HEK293 (cell line): ENCODE data around the gene ARID1A.

ENCODE experiments used
- CTCF ChIA-PET: fragments of 350-600 bp; formaldehyde crosslinking; extraction: SDS; loops from one replicate; lab custom pipeline; 2021; ENCODE audit warnings: antibody characterized with exemption; lab: Yijun Ruan, JAX
- POLR2A ChIA-PET: fragments of 300-600 bp; formaldehyde crosslinking; extraction: SDS; loops from one replicate; lab custom pipeline; 2020; ENCODE audit warnings: antibody characterized with exemption, inconsistent platforms; lab: Yijun Ruan, JAX
- H3K27ac ChIP-seq: fragments of 200-500 bp; sonication (Bioruptor generic); 2 replicates; pipeline ENCODE4 v1.5.1; 2014; ENCODE audit warnings: low read depth, low read length, control low read depth, inconsistent platforms; ENCODE audit errors: extremely low read depth
- H3K36me3 ChIP-seq, 2 experiments: fragments of 200-500 bp in 1 of 2; sonication (Bioruptor generic) in 1 of 2; 1 replicate in 1 of 2; 2 replicates in 1 of 2; pipeline ENCODE4 v1.5.1; 2014 to 2017; ENCODE audit warnings: inconsistent platforms in 2 of 2, low read length in 2 of 2; ENCODE audit not compliant: control insufficient read depth in 2 of 2, insufficient read depth in 1 of 2
- H3K4me1 ChIP-seq: fragments of 200-500 bp; sonication (Bioruptor generic); 2 replicates; pipeline ENCODE4 v1.5.1; 2014; ENCODE audit warnings: mild to moderate bottlenecking, low read length, inconsistent platforms; ENCODE audit not compliant: control insufficient read depth, insufficient read depth
- H3K4me3 ChIP-seq: 2 replicates; pipeline ENCODE4 v1.5.1; 2011; ENCODE audit warnings: low read depth, mild to moderate bottlenecking, control low read depth, low read length, moderate library complexity
- H3K9me3 ChIP-seq: fragments of 200-500 bp; sonication (Bioruptor generic); 2 replicates; pipeline ENCODE4 v1.5.1; 2014; ENCODE audit warnings: low read depth, low read length, inconsistent platforms; ENCODE audit not compliant: control insufficient read depth, insufficient read depth
- BCL11A ChIP-seq: fragments of 450-650 bp; formaldehyde crosslinking; IDR thresholded peaks from 2 replicates; pipeline ENCODE4 v1.5.1; 2016; ENCODE audit warnings: low read depth, missing biosample characterization, missing genetic modification characterization
- HIC1 ChIP-seq: fragments of 450-650 bp; formaldehyde crosslinking; IDR thresholded peaks from 2 replicates; pipeline ENCODE4 v1.5.1; 2016; ENCODE audit warnings: missing biosample characterization, missing genetic modification characterization
- SALL2 ChIP-seq: fragments of 450-650 bp; formaldehyde crosslinking; IDR thresholded peaks from 2 replicates; pipeline ENCODE4 v1.5.0; 2017; ENCODE audit warnings: missing biosample characterization, mild to moderate bottlenecking, missing genetic modification characterization, borderline replicate concordance
- SCRT1 ChIP-seq: fragments of 450-650 bp; formaldehyde crosslinking; IDR thresholded peaks from 2 replicates; pipeline ENCODE4 v1.5.1; 2016; ENCODE audit warnings: missing biosample characterization, missing genetic modification characterization, borderline replicate concordance
- ZBTB7A ChIP-seq: fragments of 450-650 bp; formaldehyde crosslinking; IDR thresholded peaks from 2 replicates; pipeline ENCODE4 v1.5.1; 2016; ENCODE audit warnings: low read depth, missing biosample characterization, missing genetic modification characterization
- ZFP3 ChIP-seq: fragments of 450-650 bp; formaldehyde crosslinking; IDR thresholded peaks from 2 replicates; pipeline ENCODE4 v1.5.1; 2016; ENCODE audit warnings: low read depth, missing biosample characterization, missing genetic modification characterization
- ZIC2 ChIP-seq: fragments of 450-650 bp; formaldehyde crosslinking; IDR thresholded peaks from 2 replicates; pipeline ENCODE4 v1.5.1; 2016; ENCODE audit warnings: missing biosample characterization, missing genetic modification characterization
- ZNF121 ChIP-seq: fragments of 450-650 bp; formaldehyde crosslinking; IDR thresholded peaks from 2 replicates; pipeline ENCODE4 v1.5.1; 2016; ENCODE audit warnings: missing biosample characterization, missing genetic modification characterization
- ZNF132 ChIP-seq: fragments of 450-650 bp; formaldehyde crosslinking; IDR thresholded peaks from 2 replicates; pipeline ENCODE4 v1.5.1; 2017; ENCODE audit warnings: missing biosample characterization, missing genetic modification characterization, borderline replicate concordance
- ZNF138 ChIP-seq: fragments of 450-650 bp; formaldehyde crosslinking; IDR thresholded peaks from 2 replicates; pipeline ENCODE4 v1.5.1; 2016; ENCODE audit warnings: missing biosample characterization, missing genetic modification characterization, borderline replicate concordance
- ZNF140 ChIP-seq: fragments of 450-650 bp; formaldehyde crosslinking; IDR thresholded peaks from 2 replicates; pipeline ENCODE4 v1.5.1; 2016; ENCODE audit warnings: missing biosample characterization, missing genetic modification characterization
- ZNF148 ChIP-seq: fragments of 450-650 bp; formaldehyde crosslinking; IDR thresholded peaks from 2 replicates; pipeline ENCODE4 v1.5.0; 2017; ENCODE audit warnings: missing biosample characterization, missing genetic modification characterization, borderline replicate concordance
- ZNF19 ChIP-seq: fragments of 450-650 bp; formaldehyde crosslinking; IDR thresholded peaks from 2 replicates; pipeline ENCODE4; 2016; ENCODE audit warnings: missing biosample characterization, missing genetic modification characterization, low read depth
- ZNF302 ChIP-seq: fragments of 450-650 bp; formaldehyde crosslinking; IDR thresholded peaks from 2 replicates; pipeline ENCODE4 v1.5.1; 2016; ENCODE audit warnings: missing biosample characterization, missing genetic modification characterization, low read depth
- ZNF366 ChIP-seq: fragments of 450-650 bp; formaldehyde crosslinking; conservative IDR thresholded peaks from 2 replicates; pipeline ENCODE4 v1.5.1; 2016; ENCODE audit warnings: missing biosample characterization, missing genetic modification characterization
- ZNF514 ChIP-seq: fragments of 450-650 bp; formaldehyde crosslinking; IDR thresholded peaks from 2 replicates; pipeline ENCODE4 v1.5.1; 2016; ENCODE audit warnings: missing biosample characterization, missing genetic modification characterization
- ZNF548 ChIP-seq: fragments of 450-650 bp; formaldehyde crosslinking; IDR thresholded peaks from 2 replicates; pipeline ENCODE4 v1.5.1; 2016; ENCODE audit warnings: missing biosample characterization, missing genetic modification characterization
- ZNF561 ChIP-seq: fragments of 450-650 bp; IDR thresholded peaks from 2 replicates; pipeline ENCODE4 v1.5.1; 2018; ENCODE audit warnings: missing biosample characterization, missing genetic modification characterization, borderline replicate concordance
- ZNF580 ChIP-seq: fragments of 450-650 bp; formaldehyde crosslinking; IDR thresholded peaks from 2 replicates; pipeline ENCODE4 v1.5.1; 2016; ENCODE audit warnings: missing biosample characterization, missing genetic modification characterization
- ZNF624 ChIP-seq: fragments of 450-650 bp; formaldehyde crosslinking; IDR thresholded peaks from 2 replicates; pipeline ENCODE4 v1.5.1; 2017; ENCODE audit warnings: missing biosample characterization, missing genetic modification characterization
- ZNF747 ChIP-seq: fragments of 450-650 bp; formaldehyde crosslinking; IDR thresholded peaks from 2 replicates; pipeline ENCODE4 v1.5.1; 2016; ENCODE audit warnings: missing biosample characterization, missing genetic modification characterization
- ZSCAN16 ChIP-seq: fragments of 450-650 bp; formaldehyde crosslinking; IDR thresholded peaks from 2 replicates; pipeline ENCODE4 v1.5.1; 2016; ENCODE audit warnings: missing biosample characterization, missing genetic modification characterization
- TF ChIP-seq, protein P1 (sequence below): fragments of 450-650 bp; formaldehyde crosslinking; IDR thresholded peaks from 2 replicates; pipeline ENCODE4 v1.5.1; 2017; ENCODE audit warnings: missing biosample characterization, mild to moderate bottlenecking, missing genetic modification characterization, moderate library complexity
- TF ChIP-seq, protein P2 (sequence below): fragments of 450-650 bp; formaldehyde crosslinking; IDR thresholded peaks from 2 replicates; pipeline ENCODE4 v1.5.1; 2016; ENCODE audit warnings: missing biosample characterization, missing genetic modification characterization

The ARID1A gene

GRCh38 chr1:26774462-26774861, 78.6 kb downstream of the ARID1A start:
- no peak overlapping the region for H3K4me3 ChIP-seq
- peaks cover 20 to 100% of the 10 kb centered on the region in 2 experiments for H3K36me3 ChIP-seq
- POLR2A ChIA-PET, result no interaction called here

DNA sequence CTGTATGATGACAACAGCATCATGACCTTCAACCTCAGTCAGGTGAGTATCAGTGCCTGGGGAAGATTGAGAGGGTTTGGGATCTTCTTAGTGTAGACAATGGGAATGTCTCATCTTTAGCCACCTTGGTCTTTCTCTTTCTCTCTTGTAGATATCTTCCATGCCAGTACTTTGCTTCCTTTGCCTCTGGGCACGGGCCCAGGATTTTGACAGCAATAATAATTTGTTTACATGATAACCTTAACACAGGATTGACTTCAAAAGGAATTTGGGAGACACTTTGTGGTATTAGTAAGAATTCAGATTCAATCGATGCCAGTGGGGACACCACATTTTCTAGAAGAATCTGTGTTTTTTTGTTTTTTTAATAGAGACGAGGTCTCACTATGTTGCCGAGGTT, 79.9 kb downstream of the ARID1A start:
- H3K4me3 ChIP-seq, result no peak overlapping the region
- ChIA-PET CTCF (no interaction called here), POLR2A (interaction anchor here (1.0 kb wide), 1 partner anchor 9 kb away, joined by 3 read pairs; no protein-coding TSS in a partner anchor)
- no peaks in the 10 kb centered on the region for H3K4me1 ChIP-seq
- H3K9me3 ChIP-seq, result no peaks in the 10 kb centered on the region
- TF ChIP-seq ZNF138 (tag by site-specific recombination) (no peak), ZFP3 (no peak), ZNF366 (tag by site-specific recombination) (no peak), ZNF148 (no peak), ZNF19 (tag by site-specific recombination) (no peak), ZNF132 (tag by site-specific recombination) (no peak), ZNF121 (tag by site-specific recombination) (no peak), ZBTB7A (no peak), ZNF580 (tag by site-specific recombination) (no peak), ZNF747 (tag by site-specific recombination) (no peak), SCRT1 (tag by site-specific recombination) (no peak)
- H3K36me3 ChIP-seq, result peaks cover 15 to 100% of the 10 kb centered on the region in 2 experiments
- no peak overlapping the region for H3K27ac ChIP-seq

More at GRCh38 chr1:26774462-26774861, 78.6 kb downstream of the ARID1A start:
- no peak overlapping the region for H3K27ac ChIP-seq
- CTCF ChIA-PET, result interaction anchor here (0.6 kb wide), 1 partner anchor 37 kb away, joined by 3 read pairs; no protein-coding TSS in a partner anchor
- peak; percentile 51; the same call in 1 of the 2 replicates for TF ChIP-seq HIC1
- no peak for TF ChIP-seq ZNF132 (tag by site-specific recombination)
- no peaks in the 10 kb centered on the region for H3K9me3 ChIP-seq
- H3K4me1 ChIP-seq, result no peaks in the 10 kb centered on the region

DNA sequence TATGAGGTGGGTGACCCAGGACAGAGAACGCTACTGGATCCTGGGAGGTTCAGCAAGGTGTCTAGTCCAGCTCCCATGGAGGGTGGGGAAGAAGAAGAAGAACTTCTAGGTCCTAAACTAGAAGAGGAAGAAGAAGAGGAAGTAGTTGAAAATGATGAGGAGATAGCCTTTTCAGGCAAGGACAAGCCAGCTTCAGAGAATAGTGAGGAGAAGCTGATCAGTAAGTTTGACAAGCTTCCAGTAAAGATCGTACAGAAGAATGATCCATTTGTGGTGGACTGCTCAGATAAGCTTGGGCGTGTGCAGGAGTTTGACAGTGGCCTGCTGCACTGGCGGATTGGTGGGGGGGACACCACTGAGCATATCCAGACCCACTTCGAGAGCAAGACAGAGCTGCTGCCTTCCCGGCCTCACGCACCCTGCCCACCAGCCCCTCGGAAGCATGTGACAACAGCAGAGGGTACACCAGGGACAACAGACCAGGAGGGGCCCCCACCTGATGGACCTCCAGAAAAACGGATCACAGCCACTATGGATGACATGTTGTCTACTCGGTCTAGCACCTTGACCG, 83.4 kb downstream of the ARID1A start:
- H3K4me1 ChIP-seq, result peaks cover 11% of the 10 kb centered on the region
- peaks cover 15 to 89% of the 10 kb centered on the region in 2 experiments for H3K36me3 ChIP-seq
- no peaks in the 10 kb centered on the region for H3K9me3 ChIP-seq
- CTCF ChIA-PET, result interaction anchor here (0.6 to 1.6 kb wide), 3 partner anchors 11 to 101 kb away, joined by 3 to 7 read pairs (median 5); no protein-coding TSS in a partner anchor
- no peak overlapping the region for H3K27ac ChIP-seq
- no peak overlapping the region for H3K4me3 ChIP-seq
- POLR2A ChIA-PET, result interaction anchor here (0.8 to 1.0 kb wide), 2 partner anchors 65 to 81 kb away, joined by 3 read pairs; no protein-coding TSS in a partner anchor
- TF ChIP-seq ZIC2 (tag by site-specific recombination), result no peak
- no peak for TF ChIP-seq ZSCAN16 (tag by site-specific recombination)
- no peak for TF ChIP-seq BCL11A (tag by site-specific recombination)
- TF ChIP-seq, protein P1, sequence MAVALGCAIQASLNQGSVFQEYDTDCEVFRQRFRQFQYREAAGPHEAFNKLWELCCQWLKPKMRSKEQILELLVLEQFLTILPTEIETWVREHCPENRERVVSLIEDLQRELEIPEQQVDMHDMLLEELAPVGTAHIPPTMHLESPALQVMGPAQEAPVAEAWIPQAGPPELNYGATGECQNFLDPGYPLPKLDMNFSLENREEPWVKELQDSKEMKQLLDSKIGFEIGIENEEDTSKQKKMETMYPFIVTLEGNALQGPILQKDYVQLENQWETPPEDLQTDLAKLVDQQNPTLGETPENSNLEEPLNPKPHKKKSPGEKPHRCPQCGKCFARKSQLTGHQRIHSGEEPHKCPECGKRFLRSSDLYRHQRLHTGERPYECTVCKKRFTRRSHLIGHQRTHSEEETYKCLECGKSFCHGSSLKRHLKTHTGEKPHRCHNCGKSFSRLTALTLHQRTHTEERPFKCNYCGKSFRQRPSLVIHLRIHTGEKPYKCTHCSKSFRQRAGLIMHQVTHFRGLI (tag by site-specific recombination), result no peak
- TF ChIP-seq SALL2, result no peak
- no peak for TF ChIP-seq ZNF624 (tag by site-specific recombination)
- no peak for TF ChIP-seq ZNF561 (tag by site-specific recombination)
- no peak for TF ChIP-seq ZNF140
- TF ChIP-seq ZNF302 (tag by site-specific recombination), result no peak
- TF ChIP-seq, protein P2, sequence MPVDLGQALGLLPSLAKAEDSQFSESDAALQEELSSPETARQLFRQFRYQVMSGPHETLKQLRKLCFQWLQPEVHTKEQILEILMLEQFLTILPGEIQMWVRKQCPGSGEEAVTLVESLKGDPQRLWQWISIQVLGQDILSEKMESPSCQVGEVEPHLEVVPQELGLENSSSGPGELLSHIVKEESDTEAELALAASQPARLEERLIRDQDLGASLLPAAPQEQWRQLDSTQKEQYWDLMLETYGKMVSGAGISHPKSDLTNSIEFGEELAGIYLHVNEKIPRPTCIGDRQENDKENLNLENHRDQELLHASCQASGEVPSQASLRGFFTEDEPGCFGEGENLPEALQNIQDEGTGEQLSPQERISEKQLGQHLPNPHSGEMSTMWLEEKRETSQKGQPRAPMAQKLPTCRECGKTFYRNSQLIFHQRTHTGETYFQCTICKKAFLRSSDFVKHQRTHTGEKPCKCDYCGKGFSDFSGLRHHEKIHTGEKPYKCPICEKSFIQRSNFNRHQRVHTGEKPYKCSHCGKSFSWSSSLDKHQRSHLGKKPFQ, result no peak
- TF ChIP-seq ZNF514 (tag by site-specific recombination), result no peak
- TF ChIP-seq ZNF548 (tag by site-specific recombination), result no peak
